ENCODE results near the gene CDO1.

DNA sequence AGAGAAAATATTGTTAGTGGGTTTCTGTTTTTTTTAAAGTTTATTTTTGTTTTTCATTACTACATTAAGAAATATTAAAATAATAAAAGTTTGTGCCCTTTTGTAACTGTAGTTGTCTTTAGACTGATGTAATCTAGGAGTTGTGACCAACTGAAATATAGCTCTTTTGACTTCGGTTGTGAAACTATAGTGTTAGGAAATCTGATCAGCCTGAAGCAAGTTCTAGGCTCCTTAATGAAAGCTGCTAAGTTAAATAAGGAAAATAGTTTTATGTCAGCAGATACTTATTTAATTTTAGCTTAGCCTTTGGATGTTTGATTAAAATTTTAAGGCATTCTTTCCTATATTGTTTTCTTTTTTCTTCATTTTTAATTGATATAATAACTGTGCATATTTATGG, 39.5 kb upstream of the CDO1 start:
- TF ChIP-seq, protein P1, sequence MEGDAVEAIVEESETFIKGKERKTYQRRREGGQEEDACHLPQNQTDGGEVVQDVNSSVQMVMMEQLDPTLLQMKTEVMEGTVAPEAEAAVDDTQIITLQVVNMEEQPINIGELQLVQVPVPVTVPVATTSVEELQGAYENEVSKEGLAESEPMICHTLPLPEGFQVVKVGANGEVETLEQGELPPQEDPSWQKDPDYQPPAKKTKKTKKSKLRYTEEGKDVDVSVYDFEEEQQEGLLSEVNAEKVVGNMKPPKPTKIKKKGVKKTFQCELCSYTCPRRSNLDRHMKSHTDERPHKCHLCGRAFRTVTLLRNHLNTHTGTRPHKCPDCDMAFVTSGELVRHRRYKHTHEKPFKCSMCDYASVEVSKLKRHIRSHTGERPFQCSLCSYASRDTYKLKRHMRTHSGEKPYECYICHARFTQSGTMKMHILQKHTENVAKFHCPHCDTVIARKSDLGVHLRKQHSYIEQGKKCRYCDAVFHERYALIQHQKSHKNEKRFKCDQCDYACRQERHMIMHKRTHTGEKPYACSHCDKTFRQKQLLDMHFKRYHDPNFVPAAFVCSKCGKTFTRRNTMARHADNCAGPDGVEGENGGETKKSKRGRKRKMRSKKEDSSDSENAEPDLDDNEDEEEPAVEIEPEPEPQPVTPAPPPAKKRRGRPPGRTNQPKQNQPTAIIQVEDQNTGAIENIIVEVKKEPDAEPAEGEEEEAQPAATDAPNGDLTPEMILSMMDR (IDR thresholded peaks at IDR 0.05): no peak
- no peak for TF ChIP-seq EZH2 (IDR thresholded peaks at IDR 0.05)
- no peak for TF ChIP-seq EZH2phosphoT487 (IDR thresholded peaks at IDR 0.05)
